GM23338 (cell line): ENCODE measurements around the gene SV2A. TPM values are rescaled to one million over a fixed set of nuclear protein-coding genes. Genes with fewer than 3 reads are reported as not detected.

ENCODE experiments used
- ATAC-seq: fragments of 200-7000 bp; cut with Tn5 transposase; 3 replicates; pipeline ENCODE4 v1.9.1; 2020
- DNase-seq: peaks from one replicate; pipeline ENCODE4 v3.0.0-alpha.2; 2015; ENCODE audit warnings: low spot score
- H2AFZ ChIP-seq: fragments of 200-600 bp; sonication (generic); 2 replicates; pipeline ENCODE4 v1.8.0; 2016; ENCODE audit warnings: antibody characterized with exemption, mild to moderate bottlenecking, moderate library complexity
- H3F3A ChIP-seq: fragments of 200-600 bp; sonication (generic); replicated peaks from 2 replicates; pipeline ENCODE4 v1.8.0; 2017; ENCODE audit warnings: antibody characterized with exemption, mixed run types, low read depth
- H3K27ac ChIP-seq: fragments of 200-600 bp; sonication (generic); 2 replicates; pipeline ENCODE4 v1.6.1; 2016; ENCODE audit warnings: low read depth
- H3K27me3 ChIP-seq: fragments of 200-600 bp; sonication (generic); 2 replicates; pipeline ENCODE4 v1.8.0; 2016; ENCODE audit warnings: mild to moderate bottlenecking, mixed run types, moderate library complexity; ENCODE audit not compliant: insufficient read depth
- H3K36me3 ChIP-seq: fragments of 200-600 bp; sonication (generic); 2 replicates; pipeline ENCODE4 v1.8.0; 2016; ENCODE audit warnings: mild to moderate bottlenecking; ENCODE audit not compliant: insufficient read depth
- H3K4me1 ChIP-seq: fragments of 200-600 bp; sonication (generic); 2 replicates; pipeline ENCODE4 v1.8.0; 2016; ENCODE audit warnings: mild to moderate bottlenecking, moderate library complexity; ENCODE audit not compliant: insufficient read depth
- H3K4me2 ChIP-seq: fragments of 200-600 bp; sonication (generic); 2 replicates; pipeline ENCODE4 v1.7.1; 2017; ENCODE audit warnings: mixed run types
- H3K4me3 ChIP-seq: fragments of 200-600 bp; sonication (generic); 2 replicates; pipeline ENCODE4 v1.6.1; 2016; ENCODE audit warnings: mixed run types
- H3K79me2 ChIP-seq: fragments of 200-600 bp; sonication (generic); replicated peaks from 2 replicates; pipeline ENCODE4 v1.8.0; 2017; ENCODE audit warnings: mild to moderate bottlenecking; ENCODE audit not compliant: insufficient read depth
- H3K9me2 ChIP-seq: fragments of 200-600 bp; sonication (generic); 2 replicates; pipeline ENCODE4 v1.8.0; 2017; ENCODE audit not compliant: insufficient read depth
- H4K20me1 ChIP-seq: fragments of 200-600 bp; sonication (generic); replicated peaks from 2 replicates; pipeline ENCODE4 v1.8.0; 2017; ENCODE audit warnings: mild to moderate bottlenecking; ENCODE audit not compliant: insufficient read depth
- H3K27ac Mint-ChIP-seq: 2 replicates; pipeline ENCODE4 v1.8.0; 2020; ENCODE audit warnings: inconsistent platforms, mild to moderate bottlenecking, moderate library complexity, mixed read lengths
- H3K27me3 Mint-ChIP-seq: 3 replicates; pipeline ENCODE4 v1.8.0; 2022; ENCODE audit warnings: low read depth, mild to moderate bottlenecking, moderate library complexity, mixed read lengths, inconsistent platforms; ENCODE audit not compliant: insufficient read depth, poor library complexity
- H3K36me3 Mint-ChIP-seq: 3 replicates; pipeline ENCODE4 v1.8.0; 2021; ENCODE audit warnings: low read depth, mild to moderate bottlenecking, inconsistent platforms, moderate library complexity, mixed read lengths
- H3K4me1 Mint-ChIP-seq: 3 replicates; pipeline ENCODE4 v1.8.0; 2020; ENCODE audit warnings: mild to moderate bottlenecking, inconsistent platforms, mixed read lengths
- H3K4me3 Mint-ChIP-seq: 3 replicates; pipeline ENCODE4 v1.8.0; 2021; ENCODE audit warnings: moderate library complexity, mild to moderate bottlenecking, inconsistent platforms, mixed read lengths
- H3K9me3 Mint-ChIP-seq: 3 replicates; pipeline ENCODE4 v1.8.0; 2020; ENCODE audit warnings: moderate library complexity, mild to moderate bottlenecking, inconsistent platforms, mixed read lengths
- CREB1 ChIP-seq: fragments of 250-450 bp; sonication (Bioruptor Pico); IDR thresholded peaks from 2 replicates; pipeline ENCODE4 v1.5.0; 2020; ENCODE audit warnings: low read depth, mild to moderate bottlenecking, moderate library complexity
- NANOG ChIP-seq: IDR thresholded peaks from 2 replicates; pipeline ENCODE4 v1.6.1; 2016; ENCODE audit warnings: antibody characterized with exemption, borderline replicate concordance
- POLR2AphosphoS5 ChIP-seq: IDR thresholded peaks from 2 replicates; pipeline ENCODE4 v1.6.1; 2016; ENCODE audit warnings: antibody characterized with exemption, low read depth
- ZNF114 ChIP-seq: fragments of 250-450 bp; sonication (Bioruptor Pico); IDR thresholded peaks from 2 replicates; pipeline ENCODE4 v1.5.0; 2020; ENCODE audit warnings: mild to moderate bottlenecking, moderate library complexity
- polyA plus RNA-seq: library from polyadenylated mRNA; unstranded; fragments of >200 nt; fragmentation: Nextera tagmentation; extraction: Ambion mirVana; gene quantifications from 2 replicates; pipeline ENCODE4 v1.2.1, GENCODE V29; 2016
- total RNA-seq: library from RNA; depleted of rRNA; stranded (reverse); fragments of >200 nt; shearing (Covaris generic); gene quantifications from 2 replicates; pipeline ENCODE4 v1.2.3, GENCODE V29; 2014
- TF ChIP-seq, protein P1 (sequence below): fragments of 250-450 bp; sonication (Bioruptor Pico); IDR thresholded peaks from 2 replicates; pipeline ENCODE4 v1.5.0; 2020; ENCODE audit warnings: mild to moderate bottlenecking, moderate library complexity
- TF ChIP-seq, protein P2 (sequence below): IDR thresholded peaks from 2 replicates; pipeline ENCODE4 v1.6.1; 2016; ENCODE audit warnings: antibody characterized with exemption

SV2A gene
- total and polyA plus RNA-seq, 2 experiments from 2014 or later = 17.8 to 41.7 TPM

DNA sequence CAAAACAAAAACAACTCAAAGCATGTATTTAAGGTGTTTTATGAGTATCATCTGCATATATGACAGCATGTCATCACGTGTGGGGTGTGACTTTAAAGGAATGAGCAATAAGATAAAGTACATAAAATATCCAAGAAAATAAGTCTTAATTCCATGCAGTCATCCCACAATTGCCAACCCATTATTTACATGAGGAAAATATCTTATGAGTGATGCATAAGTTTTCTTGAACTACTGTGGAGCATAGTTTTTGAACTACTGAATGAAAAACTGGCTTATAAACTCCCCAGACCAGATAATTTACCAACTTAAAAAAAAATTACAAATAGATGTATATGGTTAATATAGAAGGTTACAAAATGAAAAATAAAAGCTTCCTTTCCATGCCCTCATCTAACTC, 48.8 kb upstream of the SV2A start:
- no peaks in the 10 kb centered on the region for H3K27me3 ChIP-seq
- H3K4me2 ChIP-seq = no peak overlapping the region
- H4K20me1 ChIP-seq = no peaks in the 10 kb centered on the region; the same call in 1 of the 2 replicates
- 0 out of 2 replicates have a peak, but pooled peaks cover 2% of the 10 kb centered on the region for H3F3A ChIP-seq
- H3K27ac ChIP-seq = no peak overlapping the region
- no peaks in the 10 kb centered on the region for H3K79me2 ChIP-seq
- DNase-seq = no peak
- H2AFZ ChIP-seq = no peak overlapping the region
- Mint-ChIP-seq H3K36me3 (peaks cover 43% of the 10 kb centered on the region), H3K27ac (no peak overlapping the region), H3K27me3 (no peaks in the 10 kb centered on the region), H3K4me3 (no peak overlapping the region), H3K4me1 (no peaks in the 10 kb centered on the region), H3K9me3 (peaks cover under 1% of the 10 kb centered on the region; the same call in 1 of the 3 replicates)
- peaks cover 25% of the 10 kb centered on the region for H3K36me3 ChIP-seq
- H3K9me2 ChIP-seq = no peaks in the 10 kb centered on the region
- H3K4me3 ChIP-seq = no peak overlapping the region
- H3K4me1 ChIP-seq = no peaks in the 10 kb centered on the region
- no peak for ATAC-seq
- TF ChIP-seq POLR2AphosphoS5 (no peak), NANOG (no peak), CREB1 (CRISPR knock-in tag) (no peak)
- TF ChIP-seq, protein P1, sequence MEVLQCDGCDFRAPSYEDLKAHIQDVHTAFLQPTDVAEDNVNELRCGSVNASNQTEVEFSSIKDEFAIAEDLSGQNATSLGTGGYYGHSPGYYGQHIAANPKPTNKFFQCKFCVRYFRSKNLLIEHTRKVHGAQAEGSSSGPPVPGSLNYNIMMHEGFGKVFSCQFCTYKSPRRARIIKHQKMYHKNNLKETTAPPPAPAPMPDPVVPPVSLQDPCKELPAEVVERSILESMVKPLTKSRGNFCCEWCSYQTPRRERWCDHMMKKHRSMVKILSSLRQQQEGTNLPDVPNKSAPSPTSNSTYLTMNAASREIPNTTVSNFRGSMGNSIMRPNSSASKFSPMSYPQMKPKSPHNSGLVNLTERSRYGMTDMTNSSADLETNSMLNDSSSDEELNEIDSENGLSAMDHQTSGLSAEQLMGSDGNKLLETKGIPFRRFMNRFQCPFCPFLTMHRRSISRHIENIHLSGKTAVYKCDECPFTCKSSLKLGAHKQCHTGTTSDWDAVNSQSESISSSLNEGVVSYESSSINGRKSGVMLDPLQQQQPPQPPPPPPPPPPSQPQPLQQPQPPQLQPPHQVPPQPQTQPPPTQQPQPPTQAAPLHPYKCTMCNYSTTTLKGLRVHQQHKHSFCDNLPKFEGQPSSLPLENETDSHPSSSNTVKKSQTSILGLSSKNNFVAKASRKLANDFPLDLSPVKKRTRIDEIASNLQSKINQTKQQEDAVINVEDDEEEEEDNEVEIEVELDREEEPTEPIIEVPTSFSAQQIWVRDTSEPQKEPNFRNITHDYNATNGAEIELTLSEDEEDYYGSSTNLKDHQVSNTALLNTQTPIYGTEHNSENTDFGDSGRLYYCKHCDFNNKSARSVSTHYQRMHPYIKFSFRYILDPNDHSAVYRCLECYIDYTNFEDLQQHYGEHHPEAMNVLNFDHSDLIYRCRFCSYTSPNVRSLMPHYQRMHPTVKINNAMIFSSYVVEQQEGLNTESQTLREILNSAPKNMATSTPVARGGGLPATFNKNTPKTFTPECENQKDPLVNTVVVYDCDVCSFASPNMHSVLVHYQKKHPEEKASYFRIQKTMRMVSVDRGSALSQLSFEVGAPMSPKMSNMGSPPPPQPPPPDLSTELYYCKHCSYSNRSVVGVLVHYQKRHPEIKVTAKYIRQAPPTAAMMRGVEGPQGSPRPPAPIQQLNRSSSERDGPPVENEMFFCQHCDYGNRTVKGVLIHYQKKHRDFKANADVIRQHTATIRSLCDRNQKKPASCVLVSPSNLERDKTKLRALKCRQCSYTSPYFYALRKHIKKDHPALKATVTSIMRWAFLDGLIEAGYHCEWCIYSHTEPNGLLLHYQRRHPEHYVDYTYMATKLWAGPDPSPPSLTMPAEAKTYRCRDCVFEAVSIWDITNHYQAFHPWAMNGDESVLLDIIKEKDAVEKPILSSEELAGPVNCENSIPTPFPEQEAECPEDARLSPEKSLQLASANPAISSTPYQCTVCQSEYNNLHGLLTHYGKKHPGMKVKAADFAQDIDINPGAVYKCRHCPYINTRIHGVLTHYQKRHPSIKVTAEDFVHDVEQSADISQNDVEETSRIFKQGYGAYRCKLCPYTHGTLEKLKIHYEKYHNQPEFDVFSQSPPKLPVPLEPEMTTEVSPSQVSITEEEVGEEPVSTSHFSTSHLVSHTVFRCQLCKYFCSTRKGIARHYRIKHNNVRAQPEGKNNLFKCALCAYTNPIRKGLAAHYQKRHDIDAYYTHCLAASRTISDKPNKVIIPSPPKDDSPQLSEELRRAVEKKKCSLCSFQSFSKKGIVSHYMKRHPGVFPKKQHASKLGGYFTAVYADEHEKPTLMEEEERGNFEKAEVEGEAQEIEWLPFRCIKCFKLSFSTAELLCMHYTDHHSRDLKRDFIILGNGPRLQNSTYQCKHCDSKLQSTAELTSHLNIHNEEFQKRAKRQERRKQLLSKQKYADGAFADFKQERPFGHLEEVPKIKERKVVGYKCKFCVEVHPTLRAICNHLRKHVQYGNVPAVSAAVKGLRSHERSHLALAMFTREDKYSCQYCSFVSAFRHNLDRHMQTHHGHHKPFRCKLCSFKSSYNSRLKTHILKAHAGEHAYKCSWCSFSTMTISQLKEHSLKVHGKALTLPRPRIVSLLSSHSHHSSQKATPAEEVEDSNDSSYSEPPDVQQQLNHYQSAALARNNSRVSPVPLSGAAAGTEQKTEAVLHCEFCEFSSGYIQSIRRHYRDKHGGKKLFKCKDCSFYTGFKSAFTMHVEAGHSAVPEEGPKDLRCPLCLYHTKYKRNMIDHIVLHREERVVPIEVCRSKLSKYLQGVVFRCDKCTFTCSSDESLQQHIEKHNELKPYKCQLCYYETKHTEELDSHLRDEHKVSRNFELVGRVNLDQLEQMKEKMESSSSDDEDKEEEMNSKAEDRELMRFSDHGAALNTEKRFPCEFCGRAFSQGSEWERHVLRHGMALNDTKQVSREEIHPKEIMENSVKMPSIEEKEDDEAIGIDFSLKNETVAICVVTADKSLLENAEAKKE (CRISPR knock-in tag) = no peak

DNA sequence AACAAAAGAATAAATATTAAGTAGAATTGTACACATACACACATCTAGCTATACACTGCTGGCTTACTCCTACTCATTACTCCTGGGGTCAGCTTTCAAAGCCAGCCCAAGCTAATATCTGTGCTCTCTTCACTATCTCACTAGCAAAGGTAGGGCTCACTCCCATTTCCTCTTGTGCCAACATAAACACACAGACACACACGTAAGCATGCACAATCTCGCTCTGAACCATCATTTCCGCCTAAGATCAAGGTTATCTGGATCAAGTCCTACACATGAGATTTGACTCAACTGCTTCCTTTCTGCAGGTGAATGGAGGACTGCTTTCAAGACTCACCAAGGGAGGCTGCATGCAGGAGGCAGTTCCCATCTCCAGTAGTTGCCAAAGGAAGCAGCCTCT, 47.8 kb upstream of the SV2A start:
- no peak overlapping the region for H3K4me3 ChIP-seq
- H3K27ac Mint-ChIP-seq = no peak overlapping the region
- no peaks in the 10 kb centered on the region for H3K4me1 ChIP-seq
- peaks cover 45% of the 10 kb centered on the region for H3K36me3 Mint-ChIP-seq
- H3K27ac ChIP-seq = no peak overlapping the region
- no peaks in the 10 kb centered on the region for H3K9me2 ChIP-seq
- H3K27me3 ChIP-seq = no peaks in the 10 kb centered on the region
- no peak overlapping the region for H2AFZ ChIP-seq
- H3K9me3 Mint-ChIP-seq = peaks cover 3% of the 10 kb centered on the region; the same call in 1 of the 3 replicates
- 0 out of 2 replicates have a peak, but pooled peaks cover 2% of the 10 kb centered on the region for H3F3A ChIP-seq
- no peaks in the 10 kb centered on the region for H3K27me3 Mint-ChIP-seq
- ATAC-seq (no peak), DNase-seq (no peak)
- no peak overlapping the region for H3K4me3 Mint-ChIP-seq
- no peak overlapping the region for H3K4me2 ChIP-seq
- H4K20me1 ChIP-seq = no peaks in the 10 kb centered on the region; the same call in 1 of the 2 replicates
- no peaks in the 10 kb centered on the region for H3K79me2 ChIP-seq
- H3K4me1 Mint-ChIP-seq = no peaks in the 10 kb centered on the region
- peaks cover 19% of the 10 kb centered on the region for H3K36me3 ChIP-seq
- TF ChIP-seq POLR2AphosphoS5 = no peak
- TF ChIP-seq, protein P2, sequence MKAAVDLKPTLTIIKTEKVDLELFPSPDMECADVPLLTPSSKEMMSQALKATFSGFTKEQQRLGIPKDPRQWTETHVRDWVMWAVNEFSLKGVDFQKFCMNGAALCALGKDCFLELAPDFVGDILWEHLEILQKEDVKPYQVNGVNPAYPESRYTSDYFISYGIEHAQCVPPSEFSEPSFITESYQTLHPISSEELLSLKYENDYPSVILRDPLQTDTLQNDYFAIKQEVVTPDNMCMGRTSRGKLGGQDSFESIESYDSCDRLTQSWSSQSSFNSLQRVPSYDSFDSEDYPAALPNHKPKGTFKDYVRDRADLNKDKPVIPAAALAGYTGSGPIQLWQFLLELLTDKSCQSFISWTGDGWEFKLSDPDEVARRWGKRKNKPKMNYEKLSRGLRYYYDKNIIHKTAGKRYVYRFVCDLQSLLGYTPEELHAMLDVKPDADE = no peak
- TF ChIP-seq ZNF114 (CRISPR knock-in tag) = no peak
